OCI-LY7 (cell line): ENCODE data around the gene FOLR2.

Experiments used
- EZH2phosphoT487 ChIP-seq: fragments of 200-600 bp; sonication (generic); IDR thresholded peaks from 2 replicates; pipeline ENCODE4 v1.6.1; 2018; ENCODE audit warnings: low read depth, borderline replicate concordance, mild to moderate bottlenecking, mixed run types, antibody characterized with exemption, low read length, moderate library complexity, mixed read lengths
- TF ChIP-seq, protein P1 (sequence below): fragments of 200-600 bp; sonication (generic); conservative IDR thresholded peaks from 2 replicates; pipeline ENCODE4 v1.5.1; 2014; ENCODE audit warnings: mild to moderate bottlenecking, antibody characterized with exemption, low read length, moderate library complexity, mixed read lengths

DNA sequence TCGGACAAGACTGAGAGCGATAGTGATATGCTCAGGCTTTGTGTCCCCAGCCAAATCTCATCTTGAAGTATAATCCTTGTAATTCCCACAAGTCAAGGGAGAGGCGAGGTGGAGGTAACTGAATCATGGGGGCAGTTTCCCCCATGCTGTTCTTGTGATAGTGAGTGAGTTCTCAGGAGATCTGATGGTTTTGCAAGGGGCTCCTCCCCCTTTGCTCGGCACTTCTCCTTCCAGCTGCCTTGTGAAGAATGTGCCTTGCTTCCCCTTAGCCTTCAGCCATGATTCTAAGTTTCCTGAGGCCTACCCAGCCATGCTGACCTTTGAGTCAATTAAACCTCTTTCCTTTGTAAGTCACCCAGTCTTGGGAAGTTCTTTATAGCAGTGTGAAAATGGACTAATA, 7.5 kb upstream of the FOLR2 start:
- TF ChIP-seq, protein P1, sequence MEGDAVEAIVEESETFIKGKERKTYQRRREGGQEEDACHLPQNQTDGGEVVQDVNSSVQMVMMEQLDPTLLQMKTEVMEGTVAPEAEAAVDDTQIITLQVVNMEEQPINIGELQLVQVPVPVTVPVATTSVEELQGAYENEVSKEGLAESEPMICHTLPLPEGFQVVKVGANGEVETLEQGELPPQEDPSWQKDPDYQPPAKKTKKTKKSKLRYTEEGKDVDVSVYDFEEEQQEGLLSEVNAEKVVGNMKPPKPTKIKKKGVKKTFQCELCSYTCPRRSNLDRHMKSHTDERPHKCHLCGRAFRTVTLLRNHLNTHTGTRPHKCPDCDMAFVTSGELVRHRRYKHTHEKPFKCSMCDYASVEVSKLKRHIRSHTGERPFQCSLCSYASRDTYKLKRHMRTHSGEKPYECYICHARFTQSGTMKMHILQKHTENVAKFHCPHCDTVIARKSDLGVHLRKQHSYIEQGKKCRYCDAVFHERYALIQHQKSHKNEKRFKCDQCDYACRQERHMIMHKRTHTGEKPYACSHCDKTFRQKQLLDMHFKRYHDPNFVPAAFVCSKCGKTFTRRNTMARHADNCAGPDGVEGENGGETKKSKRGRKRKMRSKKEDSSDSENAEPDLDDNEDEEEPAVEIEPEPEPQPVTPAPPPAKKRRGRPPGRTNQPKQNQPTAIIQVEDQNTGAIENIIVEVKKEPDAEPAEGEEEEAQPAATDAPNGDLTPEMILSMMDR = no peak
- TF ChIP-seq EZH2phosphoT487 = no peak
